ENCODE results near the gene TRAPPC5.

The TRAPPC5 gene

DNA sequence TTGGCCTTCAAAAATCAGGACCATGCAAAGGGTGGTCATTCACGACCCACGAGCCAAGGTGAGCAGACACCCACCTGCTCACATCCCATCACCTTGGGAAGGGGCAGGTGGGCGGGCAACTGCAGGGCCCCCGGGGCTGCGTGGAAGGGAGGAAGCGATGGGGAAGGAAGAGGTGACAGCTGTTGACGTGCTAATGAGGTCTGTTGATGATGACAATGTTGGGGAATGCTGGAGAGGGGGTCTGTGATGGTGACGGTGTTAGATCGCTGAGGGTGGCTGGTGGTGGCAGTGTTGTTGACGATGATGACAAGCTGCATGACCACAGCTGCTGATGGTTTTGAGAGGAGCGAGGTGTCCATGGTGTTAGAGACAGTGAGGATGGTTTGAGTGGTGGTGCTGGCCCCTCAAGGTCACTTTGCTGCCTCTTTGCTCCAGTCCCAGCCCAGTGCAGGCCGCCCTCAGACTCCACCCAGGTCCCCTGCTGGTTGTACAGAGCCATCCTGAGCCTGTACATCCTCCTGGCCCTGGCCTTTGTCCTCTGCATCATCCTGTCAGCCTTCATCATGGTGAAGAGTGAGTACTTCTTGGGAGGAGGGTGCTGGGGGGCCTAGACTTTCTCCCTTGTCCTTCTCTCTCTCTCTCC is 2.8 kb upstream of the TRAPPC5 start:
- DNase-seq = no peak

DNA sequence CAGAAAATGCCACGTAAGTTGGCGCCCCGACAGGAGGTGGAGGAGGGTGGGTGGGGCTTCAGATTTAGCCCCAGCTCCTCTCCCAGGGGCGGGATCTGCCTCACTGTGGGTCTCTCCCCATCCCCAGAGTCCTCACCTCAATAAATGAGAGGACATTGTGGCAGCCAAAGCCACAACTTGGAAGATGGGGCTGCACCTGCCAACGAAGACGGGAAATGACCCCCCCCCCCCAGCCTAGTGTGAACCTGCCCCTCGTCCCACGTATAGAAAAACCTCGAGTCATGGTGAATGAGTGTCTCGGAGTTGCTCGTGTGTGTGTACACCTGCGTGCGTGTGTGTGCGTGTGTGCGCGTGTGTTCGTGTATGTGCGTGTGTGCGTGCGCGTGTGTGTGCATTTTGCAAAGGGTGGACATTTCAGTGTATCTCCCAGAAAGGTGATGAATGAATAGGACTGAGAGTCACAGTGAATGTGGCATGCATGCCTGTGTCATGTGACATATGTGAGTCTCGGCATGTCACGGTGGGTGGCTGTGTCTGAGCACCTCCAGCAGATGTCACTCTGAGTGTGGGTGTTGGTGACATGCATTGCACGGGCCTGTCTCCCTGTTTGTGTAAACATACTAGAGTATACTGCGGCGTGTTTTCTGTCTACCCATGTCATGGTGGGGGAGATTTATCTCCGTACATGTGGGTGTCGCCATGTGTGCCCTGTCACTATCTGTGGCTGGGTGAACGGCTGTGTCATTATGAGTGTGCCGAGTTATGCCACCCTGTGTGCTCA is 1.5 kb upstream of the TRAPPC5 start:
- peak; percentile 68 to 79 for DNase-seq

GRCh38 chr19:7679771-7680605 is 645 bp upstream of the TRAPPC5 start:
- no peak for DNase-seq

- peak; percentile 89 to 90 for DNase-seq
Observed at GRCh38 chr19:7681340-7682174, 924 bp downstream of the TRAPPC5 start.

DNA sequence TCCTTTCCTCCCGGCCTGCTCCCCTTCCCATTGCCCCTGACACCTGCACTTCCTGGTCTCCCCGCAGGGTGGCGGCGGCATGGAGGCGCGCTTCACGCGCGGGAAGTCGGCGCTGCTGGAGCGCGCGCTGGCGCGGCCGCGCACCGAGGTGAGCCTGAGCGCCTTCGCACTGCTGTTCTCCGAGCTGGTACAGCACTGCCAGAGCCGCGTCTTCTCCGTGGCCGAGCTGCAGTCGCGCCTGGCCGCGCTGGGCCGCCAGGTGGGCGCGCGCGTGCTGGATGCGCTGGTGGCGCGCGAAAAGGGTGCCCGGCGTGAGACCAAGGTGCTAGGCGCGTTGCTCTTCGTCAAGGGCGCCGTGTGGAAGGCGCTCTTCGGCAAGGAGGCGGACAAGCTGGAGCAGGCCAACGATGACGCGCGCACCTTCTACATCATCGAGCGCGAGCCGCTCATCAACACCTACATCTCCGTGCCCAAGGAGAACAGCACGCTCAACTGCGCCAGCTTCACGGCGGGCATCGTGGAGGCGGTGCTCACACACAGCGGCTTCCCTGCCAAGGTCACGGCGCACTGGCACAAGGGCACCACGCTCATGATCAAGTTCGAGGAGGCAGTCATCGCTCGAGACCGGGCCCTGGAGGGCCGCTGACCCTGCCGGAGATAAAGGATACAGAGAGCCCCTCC is 1.7 kb downstream of the TRAPPC5 start:
- no peak for DNase-seq

DNA sequence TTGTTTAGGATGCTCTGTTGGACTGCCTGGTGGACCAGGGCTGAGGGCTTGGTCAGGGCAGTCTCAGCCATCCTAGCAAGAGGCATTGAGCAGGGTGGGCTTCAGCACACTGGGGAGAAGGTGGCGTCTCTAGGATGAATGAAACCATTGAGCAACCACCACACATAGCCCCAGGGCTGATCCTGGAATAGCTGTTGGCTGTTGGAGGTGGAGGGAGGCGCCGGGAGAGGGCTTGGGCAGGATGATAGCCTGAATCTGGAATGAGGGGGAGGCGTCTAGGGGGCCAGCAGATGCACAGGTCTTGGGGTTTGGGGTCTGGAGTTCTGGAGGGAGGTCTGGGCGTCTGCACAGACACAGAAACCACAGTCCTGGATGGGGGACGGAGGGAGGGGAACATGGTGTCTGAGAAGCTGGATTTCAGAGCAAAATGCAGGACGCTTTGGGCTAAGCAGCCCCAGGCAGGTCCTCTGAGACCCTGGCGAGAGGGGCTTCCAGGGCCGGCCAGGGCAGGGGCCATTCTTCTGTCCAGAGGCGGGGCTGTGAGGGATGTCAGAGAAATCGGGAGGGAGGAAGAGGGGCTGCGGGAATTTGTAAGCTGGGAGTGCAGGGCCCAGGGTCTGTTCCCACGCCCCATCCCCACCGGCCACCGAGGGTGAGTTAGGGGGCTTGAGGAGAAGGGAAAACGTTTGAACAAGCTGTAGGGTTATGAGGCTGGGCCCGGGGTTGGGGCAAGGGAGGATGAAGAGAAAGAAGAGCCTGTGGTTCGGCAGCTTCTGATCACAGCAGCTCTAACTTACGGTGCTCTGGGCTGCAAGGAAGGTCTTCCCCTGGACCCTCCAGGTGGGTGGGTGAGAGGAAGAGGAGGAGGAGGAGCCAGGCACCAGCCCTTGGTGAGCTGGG is 5.2 kb downstream of the TRAPPC5 start:
- no peak for DNase-seq

DNA sequence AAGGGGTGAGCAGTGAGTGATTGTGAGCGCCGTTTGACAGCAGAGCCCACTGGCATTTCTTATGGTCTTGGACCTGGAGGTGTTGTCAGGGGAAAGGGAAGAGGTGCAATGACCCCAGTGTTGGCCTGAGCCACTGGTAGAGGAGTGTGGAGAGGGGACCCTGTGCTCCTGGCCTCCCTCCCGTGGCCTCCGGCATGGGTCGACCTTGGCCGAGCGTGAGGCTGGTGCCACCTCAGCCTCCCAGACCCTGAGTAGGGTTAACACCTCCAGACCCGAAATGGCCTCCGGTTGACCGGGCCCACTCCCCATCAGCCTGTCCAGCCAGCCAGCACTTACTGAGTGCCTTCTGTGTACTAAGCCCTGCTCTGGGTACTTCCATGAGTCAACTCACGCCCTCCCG is 6.5 kb downstream of the TRAPPC5 start:
- DNase-seq = no peak

GRCh38 chr19:7689165-7689564 is 8.5 kb downstream of the TRAPPC5 start:
- DNase-seq = no peak

DNA sequence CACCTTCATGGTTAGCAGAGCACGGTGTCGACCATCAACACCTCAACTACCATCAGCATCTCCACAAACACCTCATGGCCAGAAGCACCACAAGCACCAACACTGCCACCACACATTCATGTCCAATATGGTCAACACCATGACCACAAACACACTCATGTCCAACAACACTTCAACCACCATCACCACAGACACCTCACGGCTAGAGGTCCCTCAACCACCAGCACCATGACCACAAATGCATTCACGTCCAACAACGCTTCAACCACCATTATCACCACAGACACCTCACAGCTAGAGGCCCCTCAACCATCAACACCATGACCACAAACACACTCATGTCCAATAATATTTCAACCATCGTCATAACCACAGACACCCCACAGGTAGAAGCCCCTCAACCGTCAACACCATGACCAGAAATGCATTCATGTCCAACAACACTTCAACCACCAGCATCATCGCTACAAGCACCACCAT is 10.2 kb downstream of the TRAPPC5 start:
- peak; percentile 41 to 44 for DNase-seq

GRCh38 chr19:7691497-7691896 is 10.9 kb downstream of the TRAPPC5 start:
- DNase-seq = peak in 1 of 2 experiments; percentile 43

GRCh38 chr19:7692417-7693088 is 11.9 kb downstream of the TRAPPC5 start:
- no peak for DNase-seq

DNA sequence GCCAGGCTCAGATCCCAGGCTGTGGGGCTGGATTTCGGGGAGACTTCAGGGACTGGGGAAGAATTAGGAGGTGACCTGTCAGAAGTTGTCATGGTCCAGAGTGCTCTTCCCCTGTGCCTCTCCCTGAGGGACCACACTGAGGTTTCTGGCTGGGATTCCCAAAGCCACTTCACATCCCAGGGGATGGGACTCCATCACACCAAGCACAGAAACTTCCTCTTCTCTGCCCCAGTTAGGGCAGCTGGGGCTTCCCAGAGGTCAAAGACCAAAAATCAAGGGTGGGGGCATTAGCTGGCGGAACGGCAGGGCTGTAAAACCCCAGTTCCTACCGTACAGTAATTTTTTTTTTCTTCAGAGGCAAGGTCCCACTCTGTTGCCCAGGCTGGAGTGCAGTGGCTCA is 13.9 kb downstream of the TRAPPC5 start:
- no peak for DNase-seq

GRCh38 chr19:7697721-7698287 is 17.2 kb downstream of the TRAPPC5 start:
- no peak for DNase-seq

DNA sequence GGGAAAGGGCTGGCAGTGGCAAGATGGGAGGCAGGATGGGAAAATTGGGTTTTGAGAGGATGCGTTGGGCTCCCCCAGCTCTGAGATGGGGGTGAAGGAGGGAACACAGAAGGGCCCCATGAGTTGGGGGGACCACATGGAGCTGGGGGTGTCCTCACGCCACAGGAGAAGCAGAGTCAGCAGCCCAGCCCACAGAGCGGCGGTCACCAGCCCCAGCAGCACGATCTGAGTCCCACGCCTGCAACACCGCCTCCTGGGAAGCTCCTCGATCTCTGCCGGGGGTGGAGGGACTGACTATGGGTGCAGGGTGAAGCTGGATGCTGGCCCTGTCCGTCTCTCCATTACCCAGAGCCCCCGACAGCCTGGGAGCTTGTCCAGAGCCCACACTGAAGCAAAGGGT is 17.9 kb downstream of the TRAPPC5 start:
- no peak for DNase-seq

GRCh38 chr19:7699003-7699402 is 18.4 kb downstream of the TRAPPC5 start:
- DNase-seq = peak in 1 of 2 experiments; percentile 35

DNA sequence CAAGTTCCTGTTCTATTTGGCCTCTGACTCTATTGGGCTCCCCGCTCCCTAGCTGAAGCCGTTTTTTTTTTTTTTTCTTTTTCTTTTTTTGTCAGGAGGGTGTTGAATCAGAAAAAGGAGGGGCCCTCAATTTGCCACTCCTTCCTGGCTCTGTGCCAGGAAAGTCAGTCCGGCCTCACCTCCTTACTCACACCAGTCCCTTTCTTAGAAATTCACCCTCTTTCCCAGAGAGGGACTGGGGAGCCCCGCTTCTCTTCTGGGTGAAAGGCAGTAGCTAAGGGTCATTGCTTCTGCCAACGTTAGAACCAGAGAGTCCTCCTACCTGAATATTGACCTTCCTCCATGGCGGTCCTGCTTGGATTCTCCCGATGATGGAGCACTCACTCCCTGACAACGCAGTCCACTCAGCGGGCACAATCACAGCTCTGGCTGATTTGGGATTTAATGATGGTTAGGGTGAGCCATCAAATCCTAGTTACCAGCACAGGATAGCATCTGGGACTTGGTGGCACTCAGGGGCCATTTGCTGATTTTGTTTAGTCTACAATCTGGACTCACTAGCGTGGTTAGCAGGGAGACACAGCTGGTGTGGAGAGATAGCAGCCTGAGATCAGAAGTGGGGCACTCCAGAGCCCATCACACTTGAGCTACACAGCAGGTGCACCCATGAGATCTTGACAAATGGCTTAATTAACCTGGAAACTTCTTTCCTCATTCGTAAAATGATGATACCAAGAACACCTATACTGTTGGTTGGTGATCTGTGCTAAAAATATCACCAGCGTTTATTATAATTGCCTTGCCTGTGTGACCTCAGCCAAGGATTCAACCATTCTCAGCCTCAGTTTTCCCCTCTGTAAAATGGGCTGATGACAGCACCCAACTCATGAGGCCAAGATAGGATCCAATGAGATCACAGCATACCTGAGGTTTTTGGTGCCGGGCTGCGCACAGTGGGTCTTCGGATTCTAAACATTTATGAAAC is 19.1 kb downstream of the TRAPPC5 start:
- peak; percentile 77 to 80 for DNase-seq

GRCh38 chr19:7701049-7701653 is 20.5 kb downstream of the TRAPPC5 start:
- DNase-seq = no peak
